Fibroblast of the aortic adventitia (primary cell): ENCODE measurements around the gene AVEN. TPM values are rescaled to one million over a fixed set of nuclear protein-coding genes. Genes with fewer than 3 reads are reported as not detected.

Experiments used
- DNase-seq: peaks from one replicate; pipeline ENCODE4 v3.0.0-alpha.2; 2010; ENCODE audit warnings: low read depth
- H3K4me3 ChIP-seq: 2 replicates; pipeline ENCODE4 v1.5.1; 2011; ENCODE audit warnings: low read depth, mild to moderate bottlenecking, control low read depth, low read length, moderate library complexity
- total RNA-seq: library from RNA; depleted of rRNA; stranded (reverse); fragments of >200 nt; gene quantifications from 2 replicates; pipeline ENCODE4 v1.2.3, GENCODE V29; 2012; ENCODE audit warnings: low replicate concordance
- TF ChIP-seq, protein P1 (sequence below): IDR thresholded peaks from 2 replicates; pipeline ENCODE4 v1.5.1; 2011; ENCODE audit warnings: mild to moderate bottlenecking, low read length, control low read depth, inconsistent platforms; ENCODE audit not compliant: insufficient read depth

Gene AVEN
- total RNA-seq, 1 donor: 17.2 TPM

DNA sequence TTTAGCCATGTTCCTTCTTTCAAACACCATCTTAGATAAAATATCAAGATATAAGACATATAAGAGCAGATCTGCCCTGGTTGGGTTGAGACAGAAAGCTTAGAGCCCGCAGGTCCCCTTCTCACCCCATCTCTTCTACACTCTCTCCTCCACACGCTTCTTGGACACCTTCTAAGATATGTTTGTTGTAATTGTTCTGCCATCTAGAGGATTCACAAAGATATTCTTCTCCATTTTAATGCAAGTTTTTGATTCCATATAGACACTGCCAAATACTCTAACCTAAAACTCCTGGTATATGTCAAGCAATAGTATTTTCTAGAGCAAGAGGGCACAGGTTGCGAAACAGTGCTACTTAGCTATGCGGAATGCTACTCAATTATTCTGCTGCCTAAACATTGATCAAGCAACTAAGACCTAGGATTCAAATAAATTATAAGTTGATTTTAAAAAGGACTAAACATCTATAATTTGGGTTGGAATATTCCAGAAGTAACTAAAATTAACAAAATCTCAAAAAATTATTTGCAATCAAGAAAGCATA lies 63.9 kb downstream of the AVEN start:
- H3K4me3 ChIP-seq: no peak overlapping the region
- DNase-seq: peak; percentile 34
- TF ChIP-seq, protein P1, sequence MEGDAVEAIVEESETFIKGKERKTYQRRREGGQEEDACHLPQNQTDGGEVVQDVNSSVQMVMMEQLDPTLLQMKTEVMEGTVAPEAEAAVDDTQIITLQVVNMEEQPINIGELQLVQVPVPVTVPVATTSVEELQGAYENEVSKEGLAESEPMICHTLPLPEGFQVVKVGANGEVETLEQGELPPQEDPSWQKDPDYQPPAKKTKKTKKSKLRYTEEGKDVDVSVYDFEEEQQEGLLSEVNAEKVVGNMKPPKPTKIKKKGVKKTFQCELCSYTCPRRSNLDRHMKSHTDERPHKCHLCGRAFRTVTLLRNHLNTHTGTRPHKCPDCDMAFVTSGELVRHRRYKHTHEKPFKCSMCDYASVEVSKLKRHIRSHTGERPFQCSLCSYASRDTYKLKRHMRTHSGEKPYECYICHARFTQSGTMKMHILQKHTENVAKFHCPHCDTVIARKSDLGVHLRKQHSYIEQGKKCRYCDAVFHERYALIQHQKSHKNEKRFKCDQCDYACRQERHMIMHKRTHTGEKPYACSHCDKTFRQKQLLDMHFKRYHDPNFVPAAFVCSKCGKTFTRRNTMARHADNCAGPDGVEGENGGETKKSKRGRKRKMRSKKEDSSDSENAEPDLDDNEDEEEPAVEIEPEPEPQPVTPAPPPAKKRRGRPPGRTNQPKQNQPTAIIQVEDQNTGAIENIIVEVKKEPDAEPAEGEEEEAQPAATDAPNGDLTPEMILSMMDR: no peak

DNA sequence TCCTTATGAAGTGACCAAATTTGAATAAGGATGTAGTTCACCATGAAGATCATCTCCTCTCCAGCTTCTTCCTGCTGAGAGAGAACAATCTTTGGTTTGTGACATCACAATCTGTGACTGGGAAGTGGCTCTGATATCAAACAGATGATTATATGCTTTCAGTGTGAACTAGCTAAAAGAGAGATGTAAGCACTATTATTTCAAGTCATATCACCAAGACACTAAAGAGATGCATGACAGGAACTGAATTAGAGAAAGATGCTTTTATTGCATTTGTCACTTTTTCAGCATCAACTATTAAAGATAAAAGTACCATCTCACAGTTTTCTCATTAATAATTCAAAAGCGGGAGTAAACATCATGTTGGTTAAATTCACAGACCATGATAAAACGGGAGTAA lies 67.2 kb downstream of the AVEN start:
- H3K4me3 ChIP-seq: no peak overlapping the region
- TF ChIP-seq, protein P1: no peak
- no peak for DNase-seq

DNA sequence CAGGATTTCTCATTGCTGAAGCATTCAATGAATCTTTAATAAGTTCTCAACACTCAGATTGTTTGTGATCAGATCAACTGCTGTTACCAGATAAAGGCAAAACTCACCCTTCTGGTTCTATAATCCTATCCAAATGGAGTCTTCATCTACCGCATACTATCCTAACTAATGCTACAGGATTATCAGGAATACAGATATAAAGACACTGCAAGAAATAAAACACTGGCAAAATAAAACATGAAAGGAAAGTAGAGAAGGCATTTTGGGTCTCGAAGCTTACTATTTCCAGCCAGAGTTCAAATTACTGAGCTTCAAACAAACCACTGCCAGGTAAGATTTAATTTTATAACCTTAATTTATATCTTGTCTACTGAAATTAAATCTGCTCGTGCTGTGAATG lies 70.2 kb downstream of the AVEN start:
- no peak for DNase-seq
- H3K4me3 ChIP-seq: no peak overlapping the region
- TF ChIP-seq, protein P1: no peak

DNA sequence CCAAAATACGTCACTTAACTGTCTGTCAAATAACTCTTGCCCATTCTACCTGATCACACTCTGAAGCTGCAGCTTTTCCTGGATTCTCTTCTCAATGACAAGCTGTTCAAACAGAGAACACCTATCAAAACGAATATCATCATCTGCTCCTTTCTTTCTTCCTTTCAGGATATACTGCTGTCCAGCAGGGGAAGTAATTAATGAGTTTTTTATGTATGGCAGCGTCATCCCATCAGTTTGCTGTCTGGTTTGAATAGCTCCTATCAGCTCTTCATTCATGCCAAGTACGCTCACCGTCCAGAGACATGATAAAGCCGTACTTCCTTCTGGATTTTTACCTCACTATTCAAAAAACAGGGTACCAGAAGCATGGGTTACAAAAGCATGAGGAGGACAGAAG lies 70.8 kb downstream of the AVEN start, which contains the start of gene CHRM5:
TSS of gene CHRM5 (plus strand) at position 274 of the 400 bp plus-strand sequence. CDS start 94,221 bp downstream, outside the sequence.
- DNase-seq: no peak
- H3K4me3 ChIP-seq: no peak within 1 kb of the TSS
- TF ChIP-seq, protein P1: no peak

DNA sequence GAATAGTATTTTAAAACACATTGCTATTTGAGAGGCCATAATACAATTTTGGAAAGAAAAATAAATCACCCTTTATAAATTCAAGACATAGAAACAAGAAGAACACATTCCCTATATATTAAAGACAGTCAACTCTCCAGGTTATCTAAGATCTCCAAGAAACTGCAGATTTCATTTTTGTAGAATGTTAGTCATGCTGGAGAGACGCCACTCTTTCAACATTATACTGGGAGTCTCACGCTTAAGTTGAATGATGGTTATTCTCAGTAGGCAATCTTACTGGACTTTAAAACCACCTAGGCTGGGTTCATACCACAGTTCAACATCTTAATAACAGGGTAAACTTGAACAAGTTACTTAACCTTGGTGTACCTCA lies 74.4 kb downstream of the AVEN start:
- peak; percentile 24 for DNase-seq
- TF ChIP-seq, protein P1: no peak
- no peak overlapping the region for H3K4me3 ChIP-seq

DNA sequence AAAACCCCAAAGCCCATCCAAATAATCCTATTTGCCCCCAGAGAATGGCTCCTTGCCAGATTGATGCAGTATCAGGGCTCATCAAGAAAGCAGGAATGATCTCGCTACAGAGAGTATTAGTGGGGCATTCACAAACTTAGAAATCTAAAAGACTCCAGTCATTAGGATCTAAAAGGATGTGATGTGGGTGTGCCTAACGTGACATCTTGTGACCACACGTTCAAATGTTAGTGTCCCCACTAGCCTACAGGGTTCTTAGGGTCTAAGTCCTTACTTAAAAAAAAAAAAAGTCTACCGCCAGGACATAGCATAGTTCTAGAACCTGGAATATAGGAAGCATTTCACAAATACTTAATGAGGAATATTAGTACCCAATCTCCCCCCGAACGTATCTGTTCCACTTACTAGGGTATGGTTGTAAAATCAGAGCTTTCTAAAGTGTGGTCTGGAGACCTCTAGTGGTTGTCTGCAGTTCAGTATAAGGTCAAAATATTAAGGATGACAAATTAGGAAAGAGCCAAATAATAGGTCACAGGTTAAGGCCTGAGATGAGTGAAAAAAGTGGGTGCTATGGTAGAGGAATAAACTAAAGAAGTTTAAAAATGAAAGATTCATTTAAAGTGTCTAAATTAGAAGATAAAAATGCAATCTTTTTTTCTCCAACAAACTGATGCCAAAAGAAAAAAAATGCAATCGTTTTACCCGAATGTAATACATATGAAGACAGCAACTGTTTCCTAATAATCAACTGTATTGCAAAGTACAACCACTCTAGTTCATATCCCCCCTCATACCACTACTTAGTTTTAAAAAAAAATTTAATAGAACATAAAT lies 75.0 kb downstream of the AVEN start:
- peak; percentile 71 for DNase-seq
- TF ChIP-seq, protein P1: peak; percentile 82
- no peak overlapping the region for H3K4me3 ChIP-seq
